ENCODE data around the gene ARMC3. TPM values are rescaled to one million over a fixed set of nuclear protein-coding genes. Genes with fewer than 3 reads are reported as not detected.
A peak's percentile ranks its signal among the peaks of the same experiment; 100 is the strongest.

The ARMC3 gene
- total RNA-seq, 1 experiment from 2014 or later, result 0.59 TPM

DNA sequence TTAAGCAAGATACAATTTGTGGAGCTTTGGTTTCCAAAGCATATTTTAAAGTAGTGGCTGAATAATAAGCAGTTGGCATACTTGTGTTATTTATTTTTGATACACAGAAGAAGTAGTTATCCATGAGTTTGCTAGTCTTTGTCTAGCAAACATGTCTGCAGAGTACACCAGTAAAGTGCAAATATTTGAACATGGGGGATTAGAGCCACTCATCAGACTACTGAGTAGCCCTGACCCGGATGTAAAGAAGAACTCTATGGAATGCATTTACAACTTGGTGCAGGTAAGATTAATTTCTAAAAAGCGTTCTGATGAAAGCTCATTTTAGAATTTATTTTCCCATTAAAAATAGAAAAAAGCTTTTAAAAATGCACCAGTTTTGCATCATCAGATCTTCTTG lies 31.4 kb downstream of the ARMC3 start:
- DNase-seq, result no peak
- Histone ChIP-seq H3K36me3 (replicated peaks; ENCODE audit: control insufficient read depth, insufficient read depth, low read length) (no peaks in the 10 kb centered on the region), H3K4me3 (ENCODE audit: insufficient read depth, low read depth, low read length) (no peak overlapping the region), H3K27me3 (ENCODE audit: control insufficient read depth, insufficient read depth, low read length) (no peaks in the 10 kb centered on the region)

DNA sequence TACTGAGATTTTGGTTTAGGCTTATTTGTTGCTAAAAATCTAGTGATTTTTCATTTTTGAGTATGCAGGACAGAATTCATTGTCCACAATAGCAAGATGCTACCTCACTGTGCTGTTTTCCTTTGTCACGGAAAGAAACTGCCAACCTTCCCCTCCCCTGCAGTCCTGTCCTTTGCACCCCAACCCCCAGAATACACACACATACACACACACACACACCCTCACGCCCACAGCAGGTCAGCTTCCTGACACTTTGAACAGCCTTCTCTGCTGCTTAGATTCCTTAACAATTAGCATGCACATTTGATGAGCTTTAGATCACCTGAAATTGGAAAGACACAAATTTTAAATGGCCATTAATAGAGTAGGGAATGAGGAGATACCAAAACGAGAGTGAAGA lies 32.1 kb downstream of the ARMC3 start:
- no peak for DNase-seq
- H3K27me3 ChIP-seq (ENCODE audit: control insufficient read depth, insufficient read depth, low read length), result no peaks in the 10 kb centered on the region
- no peaks in the 10 kb centered on the region for H3K36me3 ChIP-seq (replicated peaks; ENCODE audit: control insufficient read depth, insufficient read depth, low read length)
- H3K4me3 ChIP-seq (ENCODE audit: insufficient read depth, low read depth, low read length), result no peak overlapping the region

DNA sequence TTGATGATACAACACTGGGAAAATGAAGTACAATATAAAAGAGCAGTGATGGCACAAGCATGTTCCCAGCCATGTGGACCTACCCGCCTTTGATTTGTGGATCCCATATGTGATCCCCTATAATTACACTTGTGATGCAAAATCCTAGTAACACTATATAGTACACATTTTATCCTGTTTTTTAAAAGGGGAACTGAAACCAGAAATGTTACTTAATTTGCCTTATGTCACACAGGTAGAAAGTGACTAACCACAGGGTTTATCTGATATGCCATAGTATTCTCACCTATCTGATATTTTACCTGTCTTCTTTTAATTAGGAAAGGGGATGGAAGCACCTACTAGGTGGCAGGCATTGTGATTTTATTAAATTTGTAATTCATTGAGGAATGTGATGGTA lies 35.0 kb downstream of the ARMC3 start:
- no peak for DNase-seq
- H3K4me3 ChIP-seq (ENCODE audit: insufficient read depth, low read depth, low read length), result no peak overlapping the region
- no peaks in the 10 kb centered on the region for H3K36me3 ChIP-seq (replicated peaks; ENCODE audit: control insufficient read depth, insufficient read depth, low read length)
- H3K27me3 ChIP-seq (ENCODE audit: control insufficient read depth, insufficient read depth, low read length), result no peaks in the 10 kb centered on the region

DNA sequence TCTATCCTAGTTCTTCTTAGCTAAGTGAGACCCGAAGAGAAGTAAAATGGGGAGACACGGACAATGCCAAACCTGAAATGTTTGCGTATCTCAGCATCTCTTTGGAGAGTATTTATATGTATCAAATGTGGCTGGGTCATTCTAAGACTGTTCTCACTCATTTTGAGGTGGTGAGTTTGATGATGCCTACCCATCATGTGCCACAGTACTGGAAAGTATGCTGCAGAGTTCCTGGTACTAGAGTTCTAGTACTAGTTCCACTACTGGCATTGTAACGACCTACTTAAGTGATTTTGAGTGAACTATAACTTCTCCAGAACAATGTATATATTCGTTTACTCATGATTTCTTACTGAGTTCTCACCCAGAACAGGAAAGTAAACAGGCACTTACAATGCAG lies 41.9 kb downstream of the ARMC3 start:
- no peaks in the 10 kb centered on the region for H3K36me3 ChIP-seq (replicated peaks; ENCODE audit: control insufficient read depth, insufficient read depth, low read length)
- H3K27me3 ChIP-seq (ENCODE audit: control insufficient read depth, insufficient read depth, low read length), result no peaks in the 10 kb centered on the region
- no peak overlapping the region for H3K4me3 ChIP-seq (ENCODE audit: insufficient read depth, low read depth, low read length)
- no peak for DNase-seq

DNA sequence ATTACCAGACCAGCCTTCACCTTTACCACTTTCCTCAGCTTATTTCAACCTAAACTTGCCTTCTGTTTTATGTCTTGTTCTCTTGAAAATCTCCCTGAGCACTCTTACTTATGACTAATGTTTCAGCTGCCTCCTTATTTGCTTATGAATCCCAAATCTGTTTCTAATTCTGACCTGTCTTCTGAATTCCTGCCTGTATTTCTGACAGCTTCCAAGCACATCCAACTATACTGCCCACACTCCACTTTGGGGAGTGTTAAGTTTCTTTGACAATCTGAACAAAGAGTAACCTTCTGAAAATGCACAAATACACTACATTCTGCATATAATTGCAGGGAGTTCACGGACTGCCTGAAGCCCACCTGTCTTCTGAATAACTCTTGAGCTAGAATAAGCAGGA lies 48.7 kb downstream of the ARMC3 start:
- Histone ChIP-seq H3K27me3 (ENCODE audit: control insufficient read depth, insufficient read depth, low read length) (no peaks in the 10 kb centered on the region), H3K4me3 (ENCODE audit: insufficient read depth, low read depth, low read length) (no peak overlapping the region)
- DNase-seq, result no peak

DNA sequence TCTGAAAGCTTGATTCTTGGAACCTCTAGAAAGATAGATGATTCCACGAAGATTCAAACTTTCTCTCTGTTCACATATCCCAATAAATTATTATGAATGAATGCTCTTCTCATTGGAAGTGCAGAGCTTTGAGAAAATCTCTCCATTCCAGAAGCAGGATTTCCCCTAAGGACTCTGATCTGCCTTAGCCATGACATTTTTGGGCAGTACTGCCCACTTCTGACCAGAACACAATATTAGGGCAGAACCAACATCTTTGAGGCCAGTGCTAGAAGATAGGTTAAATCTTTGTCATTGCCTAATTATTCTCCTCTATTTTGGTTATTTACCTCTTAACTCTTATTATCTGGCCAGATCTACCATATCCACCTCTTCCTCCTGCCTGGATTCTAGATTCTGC lies 49.9 kb downstream of the ARMC3 start:
- Histone ChIP-seq H3K4me3 (ENCODE audit: insufficient read depth, low read depth, low read length) (no peak overlapping the region), H3K27me3 (ENCODE audit: control insufficient read depth, insufficient read depth, low read length) (no peaks in the 10 kb centered on the region), H3K36me3 (replicated peaks; ENCODE audit: control insufficient read depth, insufficient read depth, low read length) (no peaks in the 10 kb centered on the region)
- no peak for DNase-seq

More for the DNA sequence above, 48.7 kb downstream of the ARMC3 start:
- H3K36me3 ChIP-seq (replicated peaks; ENCODE audit: control insufficient read depth, insufficient read depth, low read length), result no peaks in the 10 kb centered on the region

DNA sequence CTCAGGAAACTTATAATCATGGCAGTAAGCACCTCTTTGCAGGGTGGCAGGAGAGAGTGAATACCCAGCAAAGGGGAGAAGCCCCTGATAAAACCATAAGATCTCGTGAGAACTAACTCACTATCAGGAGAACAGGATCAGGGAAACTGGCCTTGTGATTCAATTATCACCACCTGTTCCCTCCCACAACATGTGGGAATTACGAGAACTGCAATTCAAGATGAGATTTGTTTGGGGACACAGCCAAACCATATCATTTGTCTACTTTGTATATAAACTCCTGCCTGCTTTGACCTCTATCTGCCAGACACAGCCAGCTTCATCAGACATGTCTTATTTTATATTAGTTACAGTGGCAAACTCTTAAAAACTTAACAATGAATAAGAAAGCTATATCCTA lies 50.4 kb downstream of the ARMC3 start:
- no peaks in the 10 kb centered on the region for H3K36me3 ChIP-seq (replicated peaks; ENCODE audit: control insufficient read depth, insufficient read depth, low read length)
- no peak overlapping the region for H3K4me3 ChIP-seq (ENCODE audit: insufficient read depth, low read depth, low read length)
- H3K27me3 ChIP-seq (ENCODE audit: control insufficient read depth, insufficient read depth, low read length), result no peaks in the 10 kb centered on the region
- DNase-seq, result no peak

DNA sequence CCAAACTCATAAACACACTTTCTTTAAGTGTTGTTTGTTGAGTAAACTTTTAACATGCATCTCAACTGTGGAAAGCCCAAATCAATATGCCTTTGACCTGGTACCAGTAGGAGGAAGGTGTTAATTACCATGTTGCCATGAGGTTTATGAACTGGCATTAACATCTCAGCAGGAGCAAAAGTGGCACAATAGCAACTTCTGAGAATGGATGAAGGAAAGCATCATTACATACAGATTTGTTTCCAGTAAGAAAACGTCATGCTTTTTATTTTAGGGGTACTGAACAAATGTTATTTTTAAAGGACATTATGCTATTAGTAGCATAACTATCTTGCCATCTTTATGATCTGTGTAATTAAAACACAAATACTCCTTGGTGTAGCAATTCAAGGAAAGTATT lies 51.1 kb downstream of the ARMC3 start:
- no peak for DNase-seq
- Histone ChIP-seq H3K36me3 (replicated peaks; ENCODE audit: control insufficient read depth, insufficient read depth, low read length) (no peaks in the 10 kb centered on the region), H3K27me3 (ENCODE audit: control insufficient read depth, insufficient read depth, low read length) (no peaks in the 10 kb centered on the region), H3K4me3 (ENCODE audit: insufficient read depth, low read depth, low read length) (no peak overlapping the region)

DNA sequence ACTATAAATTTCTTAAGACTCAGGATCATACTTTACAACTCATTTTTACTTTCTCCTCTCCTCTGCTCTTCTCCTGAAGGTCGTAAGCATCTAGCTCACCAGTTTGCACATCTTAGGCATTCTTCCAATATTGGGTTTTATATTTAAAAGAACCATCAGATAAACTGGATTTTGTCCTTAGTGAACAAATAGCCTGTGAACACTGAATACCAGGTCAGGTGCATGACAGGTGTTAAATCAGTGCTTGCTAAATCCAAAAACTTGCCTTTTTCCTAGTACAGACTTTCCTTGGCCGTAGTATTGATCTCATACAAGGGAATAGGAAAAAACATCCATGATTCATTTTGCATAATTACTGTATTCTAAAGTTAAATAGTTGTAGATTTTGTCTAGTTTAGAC lies 53.0 kb downstream of the ARMC3 start:
- Histone ChIP-seq H3K27me3 (ENCODE audit: control insufficient read depth, insufficient read depth, low read length) (no peaks in the 10 kb centered on the region), H3K4me3 (ENCODE audit: insufficient read depth, low read depth, low read length) (no peak overlapping the region), H3K36me3 (replicated peaks; ENCODE audit: control insufficient read depth, insufficient read depth, low read length) (no peaks in the 10 kb centered on the region)
- DNase-seq, result no peak

DNA sequence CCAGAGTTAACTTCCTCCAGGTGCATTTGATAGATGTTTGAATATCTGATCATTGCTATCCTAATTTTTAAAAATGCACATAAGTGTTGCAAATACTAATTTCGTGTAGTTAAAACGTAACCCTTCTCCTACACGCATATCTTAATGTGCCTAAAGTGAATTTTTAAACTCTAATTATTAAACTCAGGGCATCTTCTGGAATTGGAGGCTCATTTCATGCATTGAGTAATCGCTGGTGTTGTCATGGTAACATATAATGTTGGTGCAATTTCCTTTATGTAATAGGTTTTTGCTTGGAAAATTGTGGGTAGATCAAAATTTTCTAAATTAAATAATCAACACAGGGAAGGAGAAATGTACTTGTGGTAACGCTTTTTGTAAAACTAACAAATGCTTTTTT lies 56.2 kb downstream of the ARMC3 start:
- Histone ChIP-seq H3K4me3 (ENCODE audit: insufficient read depth, low read depth, low read length) (no peak overlapping the region), H3K27me3 (ENCODE audit: control insufficient read depth, insufficient read depth, low read length) (no peaks in the 10 kb centered on the region), H3K36me3 (replicated peaks; ENCODE audit: control insufficient read depth, insufficient read depth, low read length) (no peaks in the 10 kb centered on the region)
- DNase-seq, result no peak

DNA sequence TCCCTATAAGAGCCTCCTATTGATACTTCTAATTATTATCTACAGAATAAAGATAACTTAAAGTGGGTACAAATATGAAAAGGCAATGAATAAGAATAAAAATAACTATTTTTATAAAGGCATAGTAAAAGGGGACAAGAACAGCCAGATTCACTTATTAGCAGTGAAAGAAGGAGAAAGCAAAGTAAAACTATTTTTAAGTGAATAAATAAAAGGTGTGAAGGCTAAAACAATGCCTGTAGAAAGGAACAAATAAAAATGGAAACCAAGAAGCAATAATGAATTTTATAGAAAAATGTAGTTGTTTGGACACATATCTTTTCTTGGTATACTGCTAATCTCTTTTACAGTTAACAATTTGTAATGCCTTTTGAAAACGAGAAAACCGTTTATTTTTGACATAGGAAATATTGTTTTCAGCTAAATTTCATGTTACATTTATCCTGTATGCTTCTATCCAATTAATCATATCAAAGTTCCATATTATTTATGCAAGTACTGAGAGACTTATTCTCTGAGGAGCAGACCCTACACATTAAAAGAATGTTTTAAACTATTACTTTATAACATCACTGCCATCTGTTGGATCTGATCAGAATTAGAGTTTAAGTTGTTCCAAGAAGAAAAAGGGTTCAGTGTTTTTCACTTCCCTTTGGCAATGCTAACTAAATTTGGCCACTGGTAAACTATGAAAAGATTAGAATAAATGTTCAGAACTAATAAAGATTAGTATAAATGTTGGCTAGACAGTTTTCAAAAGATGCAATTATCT lies 59.1 kb downstream of the ARMC3 start:
- Histone ChIP-seq H3K36me3 (replicated peaks; ENCODE audit: control insufficient read depth, insufficient read depth, low read length) (no peaks in the 10 kb centered on the region), H3K4me3 (ENCODE audit: insufficient read depth, low read depth, low read length) (no peak overlapping the region), H3K27me3 (ENCODE audit: control insufficient read depth, insufficient read depth, low read length) (no peaks in the 10 kb centered on the region)
- no peak for DNase-seq

DNA sequence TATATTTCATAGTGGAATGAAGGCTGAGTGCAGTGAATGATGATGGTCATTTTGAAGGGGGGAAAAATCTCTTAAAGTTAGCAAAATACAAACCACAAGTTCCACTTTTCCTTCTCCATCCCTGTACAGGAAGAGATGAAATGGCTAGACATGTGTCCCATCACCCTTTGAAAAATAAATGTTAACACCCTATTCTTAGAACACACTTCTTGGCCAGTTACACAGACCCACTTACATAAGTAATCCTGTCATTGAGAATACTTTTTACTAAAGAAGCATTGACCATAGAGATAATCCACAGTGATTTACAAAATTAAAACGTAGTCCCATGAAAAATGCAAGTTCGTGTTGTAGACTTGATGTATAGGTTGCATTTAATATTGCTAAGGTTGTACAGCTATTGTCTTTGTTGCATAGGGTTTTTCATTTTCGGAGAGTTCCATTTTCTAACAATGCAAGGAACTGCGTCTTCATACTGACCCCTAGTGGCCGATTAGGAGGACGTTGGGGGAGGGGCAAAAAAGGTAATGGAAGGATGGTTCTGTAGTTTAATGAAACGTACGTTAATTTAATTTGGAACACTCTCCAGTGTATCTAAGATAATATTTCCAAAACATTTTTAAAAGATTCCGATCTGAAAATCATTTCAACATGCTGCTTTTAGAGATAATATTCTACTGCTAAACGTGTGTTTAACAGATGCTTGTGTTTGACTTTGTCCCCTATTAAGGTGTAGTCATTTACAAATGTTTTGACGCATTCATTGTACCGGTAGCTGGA lies 60.9 kb downstream of the ARMC3 start:
- Histone ChIP-seq H3K36me3 (replicated peaks; ENCODE audit: control insufficient read depth, insufficient read depth, low read length) (no peaks in the 10 kb centered on the region), H3K4me3 (ENCODE audit: insufficient read depth, low read depth, low read length) (no peak overlapping the region), H3K27me3 (ENCODE audit: control insufficient read depth, insufficient read depth, low read length) (no peaks in the 10 kb centered on the region)
- peak; percentile 65 for DNase-seq

DNA sequence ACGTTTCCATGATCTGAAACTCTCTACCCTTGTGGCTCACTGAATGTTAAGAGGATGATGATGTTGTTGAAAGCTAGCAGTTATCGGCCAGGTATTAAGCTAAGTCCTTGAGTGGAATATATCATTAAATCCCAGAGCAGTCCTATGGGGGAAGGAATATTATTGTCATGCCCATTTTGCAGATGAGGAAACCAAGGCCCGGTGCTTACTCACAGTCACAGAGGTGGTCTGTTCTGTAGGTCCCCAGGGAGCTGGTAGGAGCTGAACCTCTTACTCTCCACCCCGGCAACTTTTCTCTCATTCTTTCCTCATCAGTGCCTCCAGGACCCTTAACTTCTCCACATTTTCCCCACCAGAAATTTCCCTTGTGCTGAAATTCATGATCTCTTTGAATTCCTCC lies 62.6 kb downstream of the ARMC3 start:
- Histone ChIP-seq H3K36me3 (replicated peaks; ENCODE audit: control insufficient read depth, insufficient read depth, low read length) (no peaks in the 10 kb centered on the region), H3K27me3 (ENCODE audit: control insufficient read depth, insufficient read depth, low read length) (no peaks in the 10 kb centered on the region), H3K4me3 (ENCODE audit: insufficient read depth, low read depth, low read length) (no peak overlapping the region)
- DNase-seq, result no peak

DNA sequence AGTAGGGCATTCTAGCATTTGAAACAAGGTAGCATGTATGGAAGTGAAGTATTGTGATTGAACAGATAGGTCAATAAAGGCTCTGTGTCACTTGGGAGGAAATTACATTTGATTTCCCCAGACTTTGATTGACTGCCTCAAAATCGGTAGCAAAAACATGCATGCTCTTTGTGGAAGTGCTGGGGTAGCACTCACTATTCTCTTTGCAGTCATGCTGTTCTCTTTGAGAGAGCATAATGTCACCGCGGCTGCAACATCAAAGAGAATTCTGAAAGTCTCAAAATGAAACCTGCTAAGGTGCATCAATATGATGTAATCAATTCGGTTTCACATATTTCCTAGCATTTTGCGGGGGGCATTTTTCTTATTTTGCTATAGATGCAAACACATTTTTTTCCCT lies 64.2 kb downstream of the ARMC3 start:
- H3K36me3 ChIP-seq (replicated peaks; ENCODE audit: control insufficient read depth, insufficient read depth, low read length), result no peaks in the 10 kb centered on the region
- H3K4me3 ChIP-seq (ENCODE audit: insufficient read depth, low read depth, low read length), result no peak overlapping the region
- H3K27me3 ChIP-seq (ENCODE audit: control insufficient read depth, insufficient read depth, low read length), result no peaks in the 10 kb centered on the region
- no peak for DNase-seq

DNA sequence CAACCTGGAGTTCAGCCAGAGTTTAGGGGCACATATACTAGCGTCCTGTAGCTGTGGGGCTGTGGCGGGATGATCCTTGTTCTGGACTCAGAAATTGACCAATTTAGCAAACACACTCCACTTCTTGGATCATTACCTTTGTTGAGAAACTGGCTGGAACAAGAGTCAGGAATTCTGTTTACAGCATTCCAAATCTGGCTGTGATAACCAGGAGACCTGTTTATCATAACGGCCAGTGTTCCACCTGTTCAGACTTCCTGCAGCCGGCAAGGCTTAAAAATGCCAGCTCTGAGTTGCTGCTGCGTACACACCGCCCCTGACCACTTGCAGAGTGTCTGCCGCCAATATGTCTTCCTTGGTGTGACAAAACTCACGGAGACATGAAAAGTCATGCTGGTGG lies 64.8 kb downstream of the ARMC3 start:
- no peak for DNase-seq
- no peak overlapping the region for H3K4me3 ChIP-seq (ENCODE audit: insufficient read depth, low read depth, low read length)
- H3K27me3 ChIP-seq (ENCODE audit: control insufficient read depth, insufficient read depth, low read length), result no peaks in the 10 kb centered on the region
- no peaks in the 10 kb centered on the region for H3K36me3 ChIP-seq (replicated peaks; ENCODE audit: control insufficient read depth, insufficient read depth, low read length)

All from H7 (cell line).